22Rv1 (cell line): ENCODE data around the gene STRIP2.
"Not testable (repeated sequence)": the region's sequence is repeated elsewhere in the genome, so short reads cannot be mapped to it uniquely, and the experiment has no call there.

Source experiments
- H3K27ac ChIP-seq: fragments of 450-650 bp; 2 replicates; pipeline ENCODE4 v1.5.1; 2017
- CTCF ChIP-seq: fragments of 450-650 bp; IDR thresholded peaks from 2 replicates; pipeline ENCODE4 v1.5.1; 2017; ENCODE audit warnings: mild to moderate bottlenecking
- ZFX ChIP-seq: fragments of 450-650 bp; IDR thresholded peaks from 2 replicates; pipeline ENCODE4 v1.6.1; 2017; ENCODE audit warnings: antibody characterized with exemption, borderline replicate concordance

The STRIP2 gene

GRCh38 chr7:129515381-129515780, 81.1 kb downstream of the STRIP2 start:
- no peak for TF ChIP-seq ZFX
- TF ChIP-seq CTCF = no peak
- H3K27ac ChIP-seq = no peak overlapping the region

- no peak overlapping the region for H3K27ac ChIP-seq
- TF ChIP-seq CTCF = no peak
- no peak for TF ChIP-seq ZFX
These were observed 83.7 kb downstream of the STRIP2 start for GRCh38 chr7:129517931-129518330.

- no peak overlapping the region for H3K27ac ChIP-seq
These were observed 85.2 kb downstream of the STRIP2 start for GRCh38 chr7:129519464-129519863.

GRCh38 chr7:129522088-129522970, 88.1 kb downstream of the STRIP2 start:
- no peak for TF ChIP-seq ZFX
- no peak for TF ChIP-seq CTCF
- H3K27ac ChIP-seq = no peak overlapping the region

More at GRCh38 chr7:129519464-129519863, 85.2 kb downstream of the STRIP2 start:
- TF ChIP-seq CTCF (no peak), ZFX (no peak)

- TF ChIP-seq ZFX = no peak
- no peak overlapping the region for H3K27ac ChIP-seq
These were observed 88.7 kb downstream of the STRIP2 start for GRCh38 chr7:129522971-129523340.

- no peak for TF ChIP-seq CTCF
- no peak for TF ChIP-seq ZFX
- no peak overlapping the region for H3K27ac ChIP-seq
These were observed 89.7 kb downstream of the STRIP2 start for GRCh38 chr7:129523924-129524323.

GRCh38 chr7:129524405-129524804, 90.2 kb downstream of the STRIP2 start:
- not testable (repeated sequence) for H3K27ac ChIP-seq

- H3K27ac ChIP-seq = no peak overlapping the region
- TF ChIP-seq ZFX = no peak
- no peak for TF ChIP-seq CTCF
These were observed 91.1 kb downstream of the STRIP2 start for GRCh38 chr7:129525225-129525862.
